HEK293 (cell line): ENCODE results near the gene SKI.

ENCODE experiments used
- CTCF ChIP-seq: fragments of 450-650 bp; formaldehyde crosslinking; IDR thresholded peaks from 2 replicates; pipeline ENCODE4 v1.5.1; 2016; ENCODE audit warnings: missing biosample characterization, missing genetic modification characterization
- MYNN ChIP-seq: fragments of 450-650 bp; formaldehyde crosslinking; IDR thresholded peaks from 2 replicates; pipeline ENCODE4 v1.5.1; 2016; ENCODE audit warnings: missing biosample characterization, missing genetic modification characterization, borderline replicate concordance
- SP3 ChIP-seq: fragments of 450-650 bp; formaldehyde crosslinking; IDR thresholded peaks from 2 replicates; pipeline ENCODE4 v1.5.1; 2016; ENCODE audit warnings: missing biosample characterization, missing genetic modification characterization
- TCF7L2 ChIP-seq: IDR thresholded peaks from 2 replicates; pipeline ENCODE4 v1.6.1; 2011; ENCODE audit warnings: low read depth, mild to moderate bottlenecking, inconsistent platforms, low read length, moderate library complexity, borderline replicate concordance
- ZBTB21 ChIP-seq: fragments of 450-650 bp; formaldehyde crosslinking; IDR thresholded peaks from 2 replicates; pipeline ENCODE4 v1.5.1; 2017; ENCODE audit warnings: missing biosample characterization, missing genetic modification characterization
- ZIC2 ChIP-seq: fragments of 450-650 bp; formaldehyde crosslinking; IDR thresholded peaks from 2 replicates; pipeline ENCODE4 v1.5.1; 2016; ENCODE audit warnings: missing biosample characterization, missing genetic modification characterization
- ZNF274 ChIP-seq, 2 experiments: fragments of 200-500 bp in 1 of 2; fragments of 450-650 bp in 1 of 2; sonication (Bioruptor generic) in 1 of 2; formaldehyde crosslinking in 1 of 2; IDR thresholded peaks; 2 replicates each; pipeline versions ENCODE4 v1.5.1 to v1.6.1; 2014 to 2016; ENCODE audit warnings: borderline replicate concordance in 1 of 2, inconsistent platforms in 1 of 2, low read length in 1 of 2, missing biosample characterization in 1 of 2, missing genetic modification characterization in 1 of 2
- ZNF324 ChIP-seq: fragments of 450-650 bp; formaldehyde crosslinking; IDR thresholded peaks from 2 replicates; pipeline ENCODE4 v1.5.1; 2016; ENCODE audit warnings: missing biosample characterization, missing genetic modification characterization
- ZNF513 ChIP-seq: fragments of 450-650 bp; IDR thresholded peaks from 2 replicates; pipeline ENCODE4 v1.5.1; 2018; ENCODE audit warnings: missing biosample characterization, missing genetic modification characterization
- ZNF521 ChIP-seq: fragments of 450-650 bp; formaldehyde crosslinking; IDR thresholded peaks from 2 replicates; pipeline ENCODE4 v1.5.1; 2017; ENCODE audit warnings: missing biosample characterization, mild to moderate bottlenecking, missing genetic modification characterization

- no peak for TF ChIP-seq ZNF324
- TF ChIP-seq CTCF (tag by site-specific recombination): no peak
- no peak for TF ChIP-seq SP3 (tag by site-specific recombination)
- TF ChIP-seq ZNF274 (IDR thresholded peaks at IDR 0.05; ENCODE audit: low read length): no peak
- TF ChIP-seq ZNF274 (tag by site-specific recombination; IDR thresholded peaks at IDR 0.05; ENCODE audit: borderline replicate concordance): no peak
- TF ChIP-seq TCF7L2: no peak
- no peak for TF ChIP-seq ZBTB21 (tag by site-specific recombination)
- peak; percentile 56 for TF ChIP-seq ZIC2 (tag by site-specific recombination)
- no peak for TF ChIP-seq ZNF513 (tag by site-specific recombination)
- no peak for TF ChIP-seq MYNN
- no peak for TF ChIP-seq ZNF521
Measured at GRCh38 chr1:2209400-2210083, 18.6 kb upstream of the SKI start.
